Measurements from ENCODE around the gene PGBD4.

Gene PGBD4

GRCh38 chr15:34122771-34123183 is 20.9 kb downstream of the PGBD4 start:
- Histone ChIP-seq H2AK5ac (ENCODE audit: low read length, severe bottlenecking) (no peak overlapping the region), H2AFZ (ENCODE audit: low read depth, low read length) (no peak overlapping the region), H3K79me1 (replicated peaks; ENCODE audit: low read length, poor library complexity, severe bottlenecking) (no peaks in the 10 kb centered on the region), H4K8ac (ENCODE audit: low read length) (no peak overlapping the region), H3K27ac (ENCODE audit: low read length, poor library complexity, severe bottlenecking) (no peak overlapping the region), H3K36me3 (ENCODE audit: control insufficient read depth in 1 of 2, insufficient read depth in 2 of 2, low read depth in 1 of 2, low read length in 2 of 2) (no peaks in the 10 kb centered on the region), H2BK15ac (ENCODE audit: low read depth, poor library complexity, severe bottlenecking) (no peak overlapping the region), H3K4me1 (ENCODE audit: control insufficient read depth, insufficient read depth, low read depth, low read length) (no peaks in the 10 kb centered on the region), H3K4ac (ENCODE audit: low read depth in 1 of 2, low read length in 2 of 2) (no peak overlapping the region), H3K18ac (ENCODE audit: low read depth in 1 of 2, low read length in 2 of 2) (no peak overlapping the region), H3K9ac (ENCODE audit: low read length) (no peak overlapping the region), H3K4me2 (ENCODE audit: low read length, poor library complexity, severe bottlenecking) (no peak overlapping the region), H4K91ac (ENCODE audit: low read length) (no peak overlapping the region), H2BK5ac (ENCODE audit: low read depth, low read length, poor library complexity, severe bottlenecking) (no peak overlapping the region), H3K23ac (ENCODE audit: low read length in 2 of 2) (no peak overlapping the region), H2BK120ac (ENCODE audit: low read depth, low read length) (no peak overlapping the region), H3K27me3 (ENCODE audit: control insufficient read depth in 1 of 2, insufficient read depth in 1 of 2, low read length in 2 of 2) (no peaks in the 10 kb centered on the region), H3K9me3 (ENCODE audit: control insufficient read depth, low read length) (no peaks in the 10 kb centered on the region), H2BK12ac (ENCODE audit: low read length in 2 of 2) (no peak overlapping the region), H3K4me3 (ENCODE audit: insufficient read depth in 1 of 2, low read depth in 1 of 2, low read length in 2 of 2) (no peak overlapping the region), H3K14ac (ENCODE audit: low read length in 2 of 2) (no peak overlapping the region)
- WGBS: 0% methylated on average over 5 of the region's 6 CpGs
- DNase-seq: peak; percentile 99

DNA sequence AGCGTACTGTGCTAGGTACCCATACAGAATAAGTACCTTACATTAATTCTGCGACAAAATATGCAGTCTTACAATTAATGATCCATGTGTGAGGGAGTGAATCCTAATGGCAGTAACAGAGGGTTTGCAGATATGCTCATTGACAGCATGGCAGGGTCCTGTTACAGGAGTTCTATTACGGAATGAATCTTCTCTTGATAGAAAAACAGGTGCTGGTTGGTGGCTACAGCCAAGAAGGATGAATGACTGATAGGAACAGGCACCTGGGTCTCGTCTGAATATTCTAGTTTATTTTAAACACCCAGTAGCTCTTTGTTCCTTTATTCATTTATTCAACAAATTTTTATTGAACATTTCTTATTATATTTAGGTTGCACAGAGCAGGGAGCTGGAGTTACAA is 22.8 kb downstream of the PGBD4 start:
- no peak overlapping the region for H3K14ac ChIP-seq (ENCODE audit: low read length in 2 of 2)
- H3K9me3 ChIP-seq (ENCODE audit: control insufficient read depth, low read length): no peaks in the 10 kb centered on the region
- H3K4ac ChIP-seq (ENCODE audit: low read depth in 1 of 2, low read length in 2 of 2): no peak overlapping the region
- H3K79me1 ChIP-seq (replicated peaks; ENCODE audit: low read length, poor library complexity, severe bottlenecking): no peaks in the 10 kb centered on the region
- H3K23ac ChIP-seq (ENCODE audit: low read length in 2 of 2): no peak overlapping the region
- H4K8ac ChIP-seq (ENCODE audit: low read length): no peak overlapping the region
- H2AFZ ChIP-seq (ENCODE audit: low read depth, low read length): no peak overlapping the region
- WGBS: 92% methylated on average over 2 of the region's 4 CpGs
- H3K4me2 ChIP-seq (ENCODE audit: low read length, poor library complexity, severe bottlenecking): no peak overlapping the region
- no peaks in the 10 kb centered on the region for H3K36me3 ChIP-seq (ENCODE audit: control insufficient read depth in 1 of 2, insufficient read depth in 2 of 2, low read depth in 1 of 2, low read length in 2 of 2)
- no peak overlapping the region for H3K9ac ChIP-seq (ENCODE audit: low read length)
- H2BK15ac ChIP-seq (ENCODE audit: low read depth, poor library complexity, severe bottlenecking): no peak overlapping the region
- no peak overlapping the region for H3K4me3 ChIP-seq (ENCODE audit: insufficient read depth in 1 of 2, low read depth in 1 of 2, low read length in 2 of 2)
- no peak overlapping the region for H2BK120ac ChIP-seq (ENCODE audit: low read depth, low read length)
- no peak overlapping the region for H2BK12ac ChIP-seq (ENCODE audit: low read length in 2 of 2)
- DNase-seq: no peak
- no peak overlapping the region for H4K91ac ChIP-seq (ENCODE audit: low read length)
- no peaks in the 10 kb centered on the region for H3K4me1 ChIP-seq (ENCODE audit: control insufficient read depth, insufficient read depth, low read depth, low read length)
- peak overlapping the region in 1 of 2 experiments; percentile 4 for H3K18ac ChIP-seq (ENCODE audit: low read depth in 1 of 2, low read length in 2 of 2)
- no peak overlapping the region for H2BK5ac ChIP-seq (ENCODE audit: low read depth, low read length, poor library complexity, severe bottlenecking)
- no peak overlapping the region for H2AK5ac ChIP-seq (ENCODE audit: low read length, severe bottlenecking)
- H3K27ac ChIP-seq (ENCODE audit: low read length, poor library complexity, severe bottlenecking): no peak overlapping the region
- H3K27me3 ChIP-seq (ENCODE audit: control insufficient read depth in 1 of 2, insufficient read depth in 1 of 2, low read length in 2 of 2): no peaks in the 10 kb centered on the region

- H4K8ac ChIP-seq (ENCODE audit: low read length): no peak overlapping the region
These were observed 24.1 kb downstream of the PGBD4 start for GRCh38 chr15:34125945-34126344.

DNA sequence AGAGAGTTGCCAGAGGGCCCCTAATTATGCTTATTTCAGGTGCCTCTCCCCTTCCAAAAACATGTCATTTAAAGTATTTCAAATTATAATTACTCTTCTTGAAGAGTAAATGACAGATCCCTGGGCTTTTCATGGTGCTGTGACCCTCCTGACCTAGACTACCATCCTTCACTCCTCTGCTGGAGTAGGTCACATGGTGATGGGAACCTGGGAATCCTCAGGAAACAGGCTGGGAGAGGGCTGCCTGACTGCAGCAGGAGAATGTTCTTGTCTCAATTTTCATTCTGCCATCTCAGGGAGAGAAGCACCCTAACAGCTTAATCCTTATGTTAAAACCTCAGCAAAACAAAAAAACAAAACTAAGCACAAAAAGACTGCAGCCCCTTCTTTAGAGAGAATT is 24.6 kb downstream of the PGBD4 start:
- no peaks in the 10 kb centered on the region for H3K4me1 ChIP-seq (ENCODE audit: control insufficient read depth, insufficient read depth, low read depth, low read length)
- H3K27ac ChIP-seq (ENCODE audit: low read length, poor library complexity, severe bottlenecking): no peak overlapping the region
- no peak overlapping the region for H2BK12ac ChIP-seq (ENCODE audit: low read length in 2 of 2)
- H2AK5ac ChIP-seq (ENCODE audit: low read length, severe bottlenecking): no peak overlapping the region
- no peak overlapping the region for H4K91ac ChIP-seq (ENCODE audit: low read length)
- H2BK15ac ChIP-seq (ENCODE audit: low read depth, poor library complexity, severe bottlenecking): no peak overlapping the region
- H3K14ac ChIP-seq (ENCODE audit: low read length in 2 of 2): no peak overlapping the region
- H3K4me2 ChIP-seq (ENCODE audit: low read length, poor library complexity, severe bottlenecking): no peak overlapping the region
- H3K36me3 ChIP-seq (ENCODE audit: control insufficient read depth in 1 of 2, insufficient read depth in 2 of 2, low read depth in 1 of 2, low read length in 2 of 2): peaks cover 0 to under 1% of the 10 kb centered on the region in 2 experiments
- no peak overlapping the region for H3K4ac ChIP-seq (ENCODE audit: low read depth in 1 of 2, low read length in 2 of 2)
- H2BK120ac ChIP-seq (ENCODE audit: low read depth, low read length): no peak overlapping the region
- no peak overlapping the region for H4K8ac ChIP-seq (ENCODE audit: low read length)
- no peak overlapping the region for H3K23ac ChIP-seq (ENCODE audit: low read length in 2 of 2)
- H3K79me1 ChIP-seq (replicated peaks; ENCODE audit: low read length, poor library complexity, severe bottlenecking): no peaks in the 10 kb centered on the region
- no peak overlapping the region for H3K9ac ChIP-seq (ENCODE audit: low read length)
- no peak overlapping the region for H2BK5ac ChIP-seq (ENCODE audit: low read depth, low read length, poor library complexity, severe bottlenecking)
- H3K18ac ChIP-seq (ENCODE audit: low read depth in 1 of 2, low read length in 2 of 2): no peak overlapping the region
- H2AFZ ChIP-seq (ENCODE audit: low read depth, low read length): no peak overlapping the region
- H3K9me3 ChIP-seq (ENCODE audit: control insufficient read depth, low read length): no peaks in the 10 kb centered on the region
- no peaks in the 10 kb centered on the region for H3K27me3 ChIP-seq (ENCODE audit: control insufficient read depth in 1 of 2, insufficient read depth in 1 of 2, low read length in 2 of 2)
- H3K4me3 ChIP-seq (ENCODE audit: insufficient read depth in 1 of 2, low read depth in 1 of 2, low read length in 2 of 2): no peak overlapping the region
- DNase-seq: no peak

More at GRCh38 chr15:34125945-34126344, 24.1 kb downstream of the PGBD4 start:
- Histone ChIP-seq H4K91ac (ENCODE audit: low read length) (no peak overlapping the region), H2BK12ac (ENCODE audit: low read length in 2 of 2) (no peak overlapping the region), H3K9me3 (ENCODE audit: control insufficient read depth, low read length) (no peaks in the 10 kb centered on the region), H3K27me3 (ENCODE audit: control insufficient read depth in 1 of 2, insufficient read depth in 1 of 2, low read length in 2 of 2) (no peaks in the 10 kb centered on the region), H3K4me3 (ENCODE audit: insufficient read depth in 1 of 2, low read depth in 1 of 2, low read length in 2 of 2) (no peak overlapping the region), H3K36me3 (ENCODE audit: control insufficient read depth in 1 of 2, insufficient read depth in 2 of 2, low read depth in 1 of 2, low read length in 2 of 2) (no peaks in the 10 kb centered on the region), H3K27ac (ENCODE audit: low read length, poor library complexity, severe bottlenecking) (no peak overlapping the region), H3K14ac (ENCODE audit: low read length in 2 of 2) (no peak overlapping the region), H2AK5ac (ENCODE audit: low read length, severe bottlenecking) (no peak overlapping the region), H2BK5ac (ENCODE audit: low read depth, low read length, poor library complexity, severe bottlenecking) (no peak overlapping the region), H2BK15ac (ENCODE audit: low read depth, poor library complexity, severe bottlenecking) (no peak overlapping the region), H2BK120ac (ENCODE audit: low read depth, low read length) (no peak overlapping the region), H3K4ac (ENCODE audit: low read depth in 1 of 2, low read length in 2 of 2) (no peak overlapping the region), H3K4me1 (ENCODE audit: control insufficient read depth, insufficient read depth, low read depth, low read length) (no peaks in the 10 kb centered on the region), H3K18ac (ENCODE audit: low read depth in 1 of 2, low read length in 2 of 2) (no peak overlapping the region), H3K9ac (ENCODE audit: low read length) (no peak overlapping the region), H2AFZ (ENCODE audit: low read depth, low read length) (no peak overlapping the region), H3K79me1 (replicated peaks; ENCODE audit: low read length, poor library complexity, severe bottlenecking) (no peaks in the 10 kb centered on the region), H3K23ac (ENCODE audit: low read length in 2 of 2) (no peak overlapping the region), H3K4me2 (ENCODE audit: low read length, poor library complexity, severe bottlenecking) (no peak overlapping the region)
- WGBS: no CpG with 5 or more reads among the region's 1 CpG
- peak; percentile 28 for DNase-seq
